OCI-LY1 (cell line): ENCODE measurements around the gene RASA2.

ENCODE experiments used
- H2AFZ ChIP-seq: fragments of 200-600 bp; sonication (generic), shearing (Covaris generic); 2 replicates; pipeline ENCODE4 v1.6.0; 2014; ENCODE audit warnings: antibody characterized with exemption, mild to moderate bottlenecking, low read length
- H3F3A ChIP-seq: fragments of 200-600 bp; sonication (generic), shearing (Covaris generic); 2 replicates; pipeline ENCODE4 v1.6.0; 2014; ENCODE audit warnings: mild to moderate bottlenecking, antibody characterized with exemption, low read length, moderate library complexity; ENCODE audit not compliant: insufficient read depth
- H3K27ac ChIP-seq: fragments of 200-600 bp; sonication (generic); 2 replicates; pipeline ENCODE4 v1.5.1; 2014; ENCODE audit warnings: low read length, mixed run types, mild to moderate bottlenecking, low read depth; ENCODE audit not compliant: poor library complexity, severe bottlenecking
- H3K27me3 ChIP-seq: fragments of 200-600 bp; sonication (generic); 2 replicates; pipeline ENCODE4 v1.6.0; 2014; ENCODE audit warnings: antibody characterized with exemption, mild to moderate bottlenecking, low read length, moderate library complexity; ENCODE audit not compliant: insufficient read depth
- H3K36me3 ChIP-seq: fragments of 200-600 bp; sonication (generic); 2 replicates; pipeline ENCODE4 v1.6.1; 2014; ENCODE audit warnings: mild to moderate bottlenecking, antibody characterized with exemption, low read length, moderate library complexity, mixed read lengths; ENCODE audit not compliant: insufficient read depth
- H3K4me1 ChIP-seq: fragments of 200-600 bp; sonication (generic); 2 replicates; pipeline ENCODE4 v1.5.1; 2014; ENCODE audit warnings: mild to moderate bottlenecking, low read length, moderate library complexity; ENCODE audit not compliant: insufficient read depth, severe bottlenecking
- H3K4me2 ChIP-seq: fragments of 200-600 bp; sonication (generic), shearing (Covaris generic); 2 replicates; pipeline ENCODE4 v1.6.1; 2014; ENCODE audit warnings: low read length
- H3K4me3 ChIP-seq: fragments of 200-600 bp; sonication (generic); 2 replicates; pipeline ENCODE4 v1.5.1; 2014; ENCODE audit warnings: low read length, low read depth, mild to moderate bottlenecking, mixed read lengths; ENCODE audit not compliant: poor library complexity, severe bottlenecking
- H3K79me2 ChIP-seq: fragments of 200-600 bp; shearing (Covaris generic); 2 replicates; pipeline ENCODE4 v1.6.1; 2016; ENCODE audit warnings: mixed run types, low read length, mixed read lengths; ENCODE audit not compliant: insufficient read depth
- H3K9ac ChIP-seq: fragments of 200-600 bp; sonication (generic), shearing (Covaris generic); 2 replicates; pipeline ENCODE4 v1.6.1; 2014; ENCODE audit warnings: mild to moderate bottlenecking, low read length, mixed read lengths
- H3K9me2 ChIP-seq: fragments of 200-600 bp; sonication (generic), shearing (Covaris generic); 2 replicates; pipeline ENCODE4 v1.6.1; 2014; ENCODE audit warnings: low read depth, mild to moderate bottlenecking, low read length, mixed read lengths
- H3K9me3 ChIP-seq: fragments of 200-600 bp; shearing (Covaris generic); 2 replicates; pipeline ENCODE4 v1.6.1; 2014; ENCODE audit warnings: low read length, mixed read lengths
- H4K20me1 ChIP-seq: fragments of 200-600 bp; sonication (generic), shearing (Covaris generic); 2 replicates; pipeline ENCODE4 v1.6.0; 2016; ENCODE audit warnings: mild to moderate bottlenecking, low read length; ENCODE audit not compliant: insufficient read depth
- EZH2 ChIP-seq: fragments of 200-600 bp; sonication (generic), shearing (Covaris generic); IDR thresholded peaks from 2 replicates; pipeline ENCODE4 v1.8.0; 2017; ENCODE audit warnings: borderline replicate concordance, mixed run types, mild to moderate bottlenecking, antibody characterized with exemption, low read length, moderate library complexity, mixed read lengths
- TF ChIP-seq, protein P1 (sequence below): fragments of 200-600 bp; sonication (generic), shearing (Covaris generic); IDR thresholded peaks from 2 replicates; pipeline ENCODE4 v1.5.1; 2017; ENCODE audit warnings: mild to moderate bottlenecking, antibody characterized with exemption, low read length, moderate library complexity, mixed read lengths

Gene RASA2

DNA sequence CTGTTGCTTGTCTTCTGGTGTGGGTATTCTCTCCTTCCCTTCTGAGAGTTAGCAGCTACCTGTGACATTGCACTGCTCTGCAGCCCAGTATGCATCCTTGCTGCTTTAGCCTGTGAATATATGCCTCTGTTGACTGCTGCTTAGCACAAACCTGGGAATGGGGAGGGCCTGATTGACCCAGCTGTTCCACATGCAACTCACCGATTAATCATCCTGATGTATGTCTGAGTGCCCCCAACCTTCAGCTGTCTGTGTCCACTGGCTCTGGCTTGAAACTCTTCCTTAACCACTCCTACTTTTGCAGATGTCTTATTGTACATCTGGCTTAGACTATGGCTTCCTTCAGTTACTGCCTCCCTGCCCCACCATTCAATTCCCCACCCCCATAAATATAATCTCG, 119.1 kb downstream of the RASA2 start:
- no peaks in the 10 kb centered on the region for H3K9me2 ChIP-seq
- H3K4me3 ChIP-seq = no peak overlapping the region
- H3K27ac ChIP-seq = no peak overlapping the region
- H3K79me2 ChIP-seq = no peaks in the 10 kb centered on the region
- no peaks in the 10 kb centered on the region for H3F3A ChIP-seq
- H3K9me3 ChIP-seq = peaks cover 7% of the 10 kb centered on the region; the same call in 1 of the 2 replicates
- TF ChIP-seq, protein P1, sequence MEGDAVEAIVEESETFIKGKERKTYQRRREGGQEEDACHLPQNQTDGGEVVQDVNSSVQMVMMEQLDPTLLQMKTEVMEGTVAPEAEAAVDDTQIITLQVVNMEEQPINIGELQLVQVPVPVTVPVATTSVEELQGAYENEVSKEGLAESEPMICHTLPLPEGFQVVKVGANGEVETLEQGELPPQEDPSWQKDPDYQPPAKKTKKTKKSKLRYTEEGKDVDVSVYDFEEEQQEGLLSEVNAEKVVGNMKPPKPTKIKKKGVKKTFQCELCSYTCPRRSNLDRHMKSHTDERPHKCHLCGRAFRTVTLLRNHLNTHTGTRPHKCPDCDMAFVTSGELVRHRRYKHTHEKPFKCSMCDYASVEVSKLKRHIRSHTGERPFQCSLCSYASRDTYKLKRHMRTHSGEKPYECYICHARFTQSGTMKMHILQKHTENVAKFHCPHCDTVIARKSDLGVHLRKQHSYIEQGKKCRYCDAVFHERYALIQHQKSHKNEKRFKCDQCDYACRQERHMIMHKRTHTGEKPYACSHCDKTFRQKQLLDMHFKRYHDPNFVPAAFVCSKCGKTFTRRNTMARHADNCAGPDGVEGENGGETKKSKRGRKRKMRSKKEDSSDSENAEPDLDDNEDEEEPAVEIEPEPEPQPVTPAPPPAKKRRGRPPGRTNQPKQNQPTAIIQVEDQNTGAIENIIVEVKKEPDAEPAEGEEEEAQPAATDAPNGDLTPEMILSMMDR = no peak
- no peak for TF ChIP-seq EZH2
- H3K4me1 ChIP-seq = no peaks in the 10 kb centered on the region
- H3K4me2 ChIP-seq = no peak overlapping the region
- no peaks in the 10 kb centered on the region for H4K20me1 ChIP-seq
- H3K9ac ChIP-seq = no peak overlapping the region
- H3K36me3 ChIP-seq = peaks cover 17% of the 10 kb centered on the region; the same call in 1 of the 2 replicates
- H2AFZ ChIP-seq = no peak overlapping the region
- no peaks in the 10 kb centered on the region for H3K27me3 ChIP-seq

DNA sequence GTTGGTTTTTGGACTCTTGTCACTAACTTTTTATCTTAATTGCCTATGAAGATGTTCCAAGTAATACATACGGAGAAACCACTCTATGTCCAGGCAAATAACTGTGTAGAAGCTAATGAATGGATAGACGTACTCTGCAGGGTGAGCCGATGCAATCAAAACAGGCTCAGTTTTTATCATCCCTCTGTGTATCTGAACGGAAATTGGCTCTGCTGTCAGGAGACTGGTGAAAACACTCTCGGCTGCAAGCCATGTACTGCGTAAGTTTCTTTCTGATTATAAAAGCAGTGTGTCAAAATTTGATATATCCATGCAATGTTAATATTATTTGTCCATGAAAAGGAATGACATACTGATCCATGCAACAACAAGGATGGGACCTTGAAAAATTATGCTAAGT, 121.6 kb downstream of the RASA2 start:
- no peak overlapping the region for H3K4me3 ChIP-seq
- H3K9ac ChIP-seq = no peak overlapping the region
- no peaks in the 10 kb centered on the region for H4K20me1 ChIP-seq
- H3K9me3 ChIP-seq = no peaks in the 10 kb centered on the region
- H3K36me3 ChIP-seq = peaks cover 32% of the 10 kb centered on the region; the same call in 1 of the 2 replicates
- H2AFZ ChIP-seq = no peak overlapping the region
- H3K9me2 ChIP-seq = no peaks in the 10 kb centered on the region
- TF ChIP-seq, protein P1 = no peak
- TF ChIP-seq EZH2 = no peak
- no peak overlapping the region for H3K4me2 ChIP-seq
- H3K27ac ChIP-seq = no peak overlapping the region
- H3K27me3 ChIP-seq = no peaks in the 10 kb centered on the region
- H3K4me1 ChIP-seq = no peaks in the 10 kb centered on the region
- H3F3A ChIP-seq = no peaks in the 10 kb centered on the region
- H3K79me2 ChIP-seq = no peaks in the 10 kb centered on the region

GRCh38 chr3:141610939-141611338, 124.1 kb downstream of the RASA2 start:
- Histone ChIP-seq H3K36me3 (peaks cover 32% of the 10 kb centered on the region; the same call in 1 of the 2 replicates), H3K9ac (no peak overlapping the region), H3K4me2 (no peak overlapping the region), H3K9me3 (no peaks in the 10 kb centered on the region), H3K79me2 (no peaks in the 10 kb centered on the region), H3K4me1 (no peaks in the 10 kb centered on the region), H2AFZ (no peak overlapping the region), H3F3A (no peaks in the 10 kb centered on the region), H3K27ac (no peak overlapping the region), H3K9me2 (no peaks in the 10 kb centered on the region), H3K27me3 (no peaks in the 10 kb centered on the region), H3K4me3 (no peak overlapping the region), H4K20me1 (no peaks in the 10 kb centered on the region)
- TF ChIP-seq, protein P1 = no peak
- TF ChIP-seq EZH2 = no peak
